Breast epithelium (tissue), 3 donors: ENCODE data around the gene HRH1.

Source experiments
- CTCF ChIP-seq, 3 donors: fragments of 450-650 bp; IDR thresholded peaks; one replicate each; pipeline ENCODE4 v1.5.1; 2016 to 2017; ENCODE audit warnings: antibody characterized with exemption in 3 of 3, mild to moderate bottlenecking in 3 of 3, moderate library complexity in 3 of 3
- POLR2A ChIP-seq: fragments of 450-650 bp; IDR thresholded peaks from one replicate; pipeline ENCODE4 v1.6.1; 2016; ENCODE audit warnings: antibody characterized with exemption, mild to moderate bottlenecking, moderate library complexity
- POLR2AphosphoS5 ChIP-seq, 3 donors: sonication (generic); formaldehyde crosslinking; IDR thresholded peaks; one replicate each; pipeline ENCODE4 v1.6.1; 2017; ENCODE audit warnings: antibody characterized with exemption in 3 of 3

- no peak for TF ChIP-seq CTCF (IDR thresholded peaks at IDR 0.05)
- no peak for TF ChIP-seq POLR2AphosphoS5 (IDR thresholded peaks at IDR 0.05)
- no peak for TF ChIP-seq POLR2A
Measured at GRCh38 chr3:11220230-11220629, 65.9 kb downstream of the HRH1 start.
